GM15510 (cell line): ENCODE measurements around the gene CLEC7A.

Experiments used
- POLR2A ChIP-seq: IDR thresholded peaks from 3 replicates; pipeline ENCODE4 v1.6.1; 2011; ENCODE audit warnings: borderline replicate concordance; ENCODE audit not compliant: insufficient read length; ENCODE audit errors: extremely low read depth

The CLEC7A gene

DNA sequence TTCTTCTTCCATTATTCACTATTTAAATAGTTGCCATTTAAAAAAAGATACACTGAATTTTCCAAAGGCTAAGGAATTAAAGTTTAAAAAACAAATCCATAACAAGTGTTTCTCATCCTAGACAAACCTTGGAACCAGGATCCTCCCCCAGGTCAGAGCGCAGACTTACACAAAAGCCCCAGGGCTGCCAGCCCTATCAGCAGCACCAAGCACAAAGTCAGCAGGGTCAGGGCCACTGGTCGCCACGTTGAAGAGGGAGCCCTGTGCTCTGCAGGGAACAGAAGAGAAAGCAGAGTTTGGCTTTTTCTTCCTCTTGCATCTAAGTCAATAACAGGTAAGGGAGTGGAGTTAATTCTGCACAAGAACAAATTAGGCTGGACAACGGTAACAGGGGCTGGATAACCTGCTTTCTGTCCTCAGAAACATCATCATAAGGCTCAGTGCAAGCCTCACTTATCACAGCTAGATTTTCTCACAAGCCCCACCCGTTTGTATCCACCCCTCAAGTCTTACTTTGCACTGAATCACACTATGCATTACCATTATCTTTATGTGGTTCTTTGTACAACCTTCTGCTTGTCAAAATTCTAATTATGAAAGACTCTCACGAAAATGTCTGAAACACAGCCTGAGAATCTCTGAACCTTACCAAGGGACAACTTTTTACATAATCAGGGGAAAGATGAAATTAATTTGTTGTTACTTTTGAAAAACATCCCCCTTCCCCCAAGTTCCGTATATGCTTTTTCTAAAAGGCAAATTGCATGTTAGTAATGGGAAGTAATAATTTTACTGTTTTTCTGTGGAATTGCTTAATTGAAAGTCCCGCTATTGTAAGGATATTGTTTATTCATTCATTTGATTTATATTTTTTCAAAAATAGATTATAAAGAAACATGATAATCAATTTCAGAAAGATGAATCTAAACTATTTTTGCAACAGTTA lies 40.8 kb downstream of the CLEC7A start:
- TF ChIP-seq POLR2A, result no peak

DNA sequence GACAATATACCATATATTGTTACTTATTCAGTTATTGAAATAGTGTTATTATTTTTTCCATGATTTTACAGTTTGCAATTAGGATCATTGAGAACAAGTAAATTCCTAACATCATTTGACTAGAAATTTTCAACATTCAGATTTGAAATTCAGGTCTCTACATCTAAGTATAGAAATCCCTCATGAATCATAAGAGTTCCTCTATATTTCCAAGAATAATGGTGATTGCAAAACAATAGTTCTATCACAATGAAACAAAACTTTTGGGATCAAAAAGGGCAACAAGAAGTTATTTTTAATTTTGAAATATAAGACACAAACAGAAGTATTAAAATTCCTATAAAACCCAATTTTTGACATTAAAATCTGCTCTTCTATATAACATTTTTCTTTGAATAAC lies 42.0 kb downstream of the CLEC7A start:
- TF ChIP-seq POLR2A, result no peak

DNA sequence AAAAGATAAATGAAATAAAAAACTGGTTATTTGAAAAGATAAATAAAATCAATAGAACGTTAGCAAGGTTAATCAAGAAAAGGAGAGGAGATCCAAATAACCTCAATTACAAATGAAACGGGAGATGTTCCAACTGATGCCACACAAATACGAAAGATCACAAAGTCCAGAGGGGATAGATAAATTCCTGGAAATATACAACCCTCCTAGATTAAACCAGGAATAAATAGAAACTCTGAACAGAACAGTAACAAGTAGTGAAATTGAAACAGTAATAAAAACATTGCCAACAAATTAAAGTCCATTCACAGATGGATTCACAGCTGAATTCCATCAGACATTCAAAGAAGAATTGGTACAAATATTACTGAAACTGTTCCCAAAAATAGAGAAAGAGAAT lies 43.6 kb downstream of the CLEC7A start:
- no peak for TF ChIP-seq POLR2A

DNA sequence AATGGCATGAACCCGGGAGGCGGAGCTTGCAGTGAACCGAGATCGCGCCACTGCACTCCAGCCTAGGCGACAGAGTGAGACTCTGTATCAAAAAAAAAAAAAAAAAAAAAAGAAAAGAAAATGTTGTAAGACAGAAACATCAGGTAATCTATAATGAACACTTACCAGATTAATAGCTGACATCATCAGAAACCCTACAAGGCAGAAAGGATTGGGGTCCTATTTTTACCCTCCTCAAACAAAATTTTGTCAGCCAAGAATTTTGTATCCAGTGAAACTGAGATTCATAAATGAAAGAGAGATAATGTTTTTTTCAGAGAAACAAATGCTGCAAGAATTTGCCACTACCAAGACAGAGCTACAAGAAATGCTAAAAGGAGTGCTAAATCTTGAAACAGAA lies 45.3 kb downstream of the CLEC7A start:
- TF ChIP-seq POLR2A, result no peak

DNA sequence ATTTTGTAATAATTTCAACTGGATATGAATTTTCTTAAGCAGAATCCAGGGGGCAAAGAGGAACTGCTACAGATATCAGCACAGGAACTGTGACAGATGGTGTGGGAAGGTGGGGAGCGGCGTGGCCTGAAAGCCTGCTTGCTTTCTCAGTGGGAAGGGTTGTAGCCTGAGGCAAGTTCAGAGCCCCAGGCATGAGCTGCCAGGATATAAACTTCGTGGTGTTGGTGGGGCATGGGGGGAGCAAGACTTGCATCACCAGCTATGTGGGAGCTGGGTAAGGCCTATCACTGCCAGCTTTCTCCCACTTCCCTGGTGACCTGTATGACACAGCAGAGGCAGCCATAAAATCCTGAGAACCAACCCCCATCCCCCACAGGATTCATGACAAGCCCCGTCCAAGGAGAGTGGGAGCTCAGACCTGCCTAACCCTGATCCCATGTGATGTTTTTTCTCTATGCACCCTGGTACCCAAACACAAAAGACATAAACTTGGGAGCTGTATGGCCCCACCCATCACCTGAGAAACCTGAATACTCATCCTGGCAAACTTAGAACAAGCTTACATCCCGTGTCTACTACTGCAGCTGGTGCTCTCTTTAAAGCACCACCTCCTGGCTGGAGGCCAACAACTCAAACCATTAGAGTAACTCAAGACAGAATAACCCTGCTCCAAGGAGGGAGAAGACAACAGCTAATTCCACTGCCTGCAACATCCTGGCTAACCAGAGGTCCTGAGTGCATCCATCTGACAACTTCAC lies 47.7 kb downstream of the CLEC7A start:
- no peak for TF ChIP-seq POLR2A

DNA sequence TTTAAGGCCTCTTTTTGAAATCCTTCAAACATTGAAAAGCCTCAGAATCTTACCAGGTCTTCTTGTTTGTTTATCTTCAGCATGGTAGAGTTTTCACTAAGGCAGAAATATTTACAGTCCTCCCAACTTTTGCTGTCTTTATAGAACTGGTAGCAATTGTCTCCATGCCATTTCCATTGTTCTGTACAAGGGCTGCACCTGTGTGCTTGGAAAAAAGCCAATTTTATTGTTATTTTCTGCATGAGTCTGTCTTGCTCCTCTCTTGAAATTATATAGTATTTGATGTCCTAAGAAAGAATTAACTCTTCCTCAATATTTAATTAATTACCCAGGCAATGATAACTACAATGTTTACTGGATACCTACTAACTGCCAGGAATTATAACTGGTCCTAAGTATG lies 54.5 kb downstream of the CLEC7A start:
- no peak for TF ChIP-seq POLR2A

DNA sequence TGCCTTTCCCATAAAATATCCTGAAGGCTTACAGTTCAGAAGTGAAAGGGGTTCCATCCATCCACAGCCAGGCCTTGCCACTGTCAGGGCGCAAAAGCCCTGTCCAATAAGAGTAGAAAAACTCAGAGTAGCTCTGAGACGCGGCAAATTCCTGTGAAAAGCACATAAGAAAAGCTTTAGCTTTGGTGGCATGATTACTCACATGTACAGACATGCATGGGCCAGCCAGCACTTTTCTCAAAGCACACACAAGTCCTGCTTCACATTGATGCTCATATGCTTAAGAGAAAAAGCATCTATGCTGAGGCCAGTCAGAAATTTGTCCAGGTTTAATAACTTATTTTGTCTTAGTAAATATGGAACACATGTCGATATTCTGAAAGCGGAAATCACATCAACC lies 56.7 kb downstream of the CLEC7A start:
- TF ChIP-seq POLR2A, result no peak

DNA sequence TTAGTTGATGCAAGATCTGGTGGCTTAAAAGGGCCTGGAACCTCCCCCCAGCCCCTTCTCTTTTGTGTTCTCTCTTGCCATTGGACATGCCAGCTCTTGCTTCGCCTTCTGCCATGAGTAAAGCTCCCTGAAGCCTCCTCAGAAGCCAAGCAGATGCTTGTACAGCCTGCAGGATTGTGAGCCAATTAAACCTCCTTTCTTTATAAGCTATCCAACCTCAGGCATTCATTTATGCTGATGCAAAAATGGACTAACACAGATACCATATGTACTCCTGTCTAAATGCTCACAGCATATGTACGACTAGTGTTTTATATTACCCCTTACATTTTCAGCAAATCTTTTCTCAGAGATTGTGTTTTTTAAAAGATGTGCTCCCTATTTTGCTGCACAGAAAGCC lies 57.9 kb downstream of the CLEC7A start:
- TF ChIP-seq POLR2A, result no peak

DNA sequence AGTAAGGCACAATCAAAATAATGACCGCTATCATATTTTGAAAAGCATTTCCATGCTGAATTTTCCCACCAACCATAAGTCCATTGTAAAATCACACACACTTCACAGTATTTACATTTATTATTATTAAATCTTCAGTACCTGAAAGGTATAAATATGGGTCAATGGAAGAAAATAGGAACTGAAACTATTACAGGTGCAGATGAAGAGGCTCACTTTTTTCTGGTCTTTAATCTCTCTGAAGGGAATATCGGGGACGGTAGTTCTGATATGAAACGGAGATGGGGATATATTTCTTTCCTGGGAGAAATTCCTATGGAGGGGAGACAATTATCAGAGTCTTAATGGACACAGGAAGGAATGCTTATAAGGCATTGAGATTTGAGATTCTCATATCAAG lies 59.6 kb downstream of the CLEC7A start:
- no peak for TF ChIP-seq POLR2A

DNA sequence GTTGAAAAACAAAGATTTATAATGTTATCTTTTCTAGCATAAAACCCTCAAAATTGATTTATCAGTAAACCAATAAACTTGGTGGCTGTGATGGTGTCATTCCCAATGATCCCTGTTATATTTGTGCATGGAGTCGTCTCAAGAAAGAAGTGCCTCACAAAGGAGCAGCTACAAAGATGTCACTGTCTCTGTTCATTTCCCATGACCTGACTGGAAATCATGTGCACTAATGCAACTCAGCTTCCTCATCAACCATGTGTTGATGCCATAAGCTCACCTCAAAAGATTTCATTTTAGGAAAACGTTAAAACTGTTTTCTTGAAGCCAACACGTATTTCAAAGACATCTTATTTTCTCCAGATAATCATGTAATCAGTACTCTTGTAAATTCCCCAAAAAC lies 60.0 kb downstream of the CLEC7A start:
- TF ChIP-seq POLR2A, result no peak

DNA sequence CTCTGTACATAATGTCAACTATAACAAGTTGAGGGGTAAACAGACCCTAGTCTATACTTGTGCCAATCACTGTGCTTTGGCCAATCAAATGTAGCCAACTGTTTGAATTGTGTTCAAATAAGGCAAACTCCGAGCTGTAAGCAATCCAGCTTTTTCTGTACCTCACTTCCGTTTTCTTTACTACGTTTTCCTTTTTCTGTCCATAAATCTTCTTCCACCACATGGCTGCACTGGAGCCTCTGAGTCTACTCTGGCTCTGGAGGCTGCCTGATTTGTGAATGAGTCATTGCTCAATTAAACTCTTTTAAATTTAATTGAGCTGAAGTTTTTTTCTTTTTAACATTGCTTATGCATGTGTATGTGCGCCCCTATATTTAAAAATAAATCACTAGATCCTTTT lies 60.9 kb downstream of the CLEC7A start:
- TF ChIP-seq POLR2A, result no peak

DNA sequence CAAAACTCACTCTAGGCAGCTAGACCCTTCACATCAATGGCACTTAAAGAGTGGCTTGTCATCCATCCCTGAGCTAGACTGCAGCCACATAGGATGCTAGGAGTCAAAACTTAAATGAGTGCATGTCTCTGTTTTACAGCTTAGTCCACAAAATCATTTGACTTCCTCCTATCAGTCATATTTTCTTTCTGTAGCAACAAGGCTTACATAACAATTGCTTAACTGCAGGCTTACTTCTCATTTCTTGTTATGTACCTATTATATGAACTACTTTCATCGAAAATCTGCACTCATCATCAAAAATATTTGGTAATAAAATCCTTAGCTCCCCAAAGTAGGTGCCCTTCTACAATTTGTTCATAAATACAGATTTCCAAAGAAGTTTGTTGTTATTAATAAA lies 61.4 kb downstream of the CLEC7A start:
- TF ChIP-seq POLR2A, result no peak

DNA sequence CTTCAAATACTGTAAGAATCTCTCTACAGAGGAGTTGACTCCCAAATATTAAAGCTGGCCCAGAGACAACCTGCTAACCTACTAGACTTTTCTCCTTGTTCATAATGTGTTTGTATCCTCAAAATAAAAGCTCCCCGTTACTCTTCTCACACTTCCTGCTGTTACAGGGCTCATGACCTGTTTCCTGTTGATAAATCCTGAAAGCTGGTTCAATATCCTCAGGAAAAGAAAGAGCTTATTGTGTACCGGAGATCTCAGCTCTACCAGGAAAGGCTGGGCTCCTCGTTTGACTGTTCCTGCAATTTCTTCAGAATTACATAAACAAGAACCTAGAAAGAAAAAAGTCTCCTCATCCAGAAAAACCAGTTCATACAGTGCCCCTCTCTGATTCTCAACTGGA lies 62.1 kb downstream of the CLEC7A start:
- no peak for TF ChIP-seq POLR2A

DNA sequence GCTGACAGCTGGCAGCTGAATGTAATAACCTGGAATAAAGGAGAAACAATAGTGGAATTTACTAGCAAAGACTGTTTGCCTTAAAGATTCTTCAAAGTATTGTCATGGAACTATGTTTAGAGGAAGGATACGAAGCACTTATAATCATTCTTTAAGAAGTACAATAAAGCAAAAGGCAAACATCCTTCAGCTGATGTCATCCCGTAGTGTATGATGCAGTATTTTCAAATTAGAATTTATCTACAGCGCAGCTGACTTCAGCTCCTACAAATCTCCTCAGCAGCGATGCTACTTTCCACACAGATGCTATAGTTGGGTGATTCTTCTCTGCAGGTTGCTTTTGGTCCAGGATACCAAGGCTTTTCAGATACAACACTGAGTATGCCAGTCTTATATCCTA lies 62.7 kb downstream of the CLEC7A start:
- TF ChIP-seq POLR2A, result no peak
